CD14-positive monocyte (primary cell): ENCODE data around the gene VWA5B2. TPM values are rescaled to one million over a fixed set of nuclear protein-coding genes. Genes with fewer than 3 reads are reported as not detected.

Source experiments
- DNase-seq, 3 donors: peaks; one replicate each; pipeline ENCODE4 v3.0.0-alpha.2; 2011 to 2022
- H2AFZ ChIP-seq: 2 replicates; pipeline ENCODE4 v1.6.0; 2012; ENCODE audit warnings: mild to moderate bottlenecking, low read depth, low read length, inconsistent platforms; ENCODE audit not compliant: insufficient read depth, poor library complexity, severe bottlenecking
- H3K27ac ChIP-seq, 2 donors: 1 replicate in 1 of 2; 2 replicates in 1 of 2; pipeline ENCODE4 v1.5.1; 2012 to 2013; ENCODE audit warnings: low read length in 2 of 2, control low read depth in 1 of 2, inconsistent platforms in 1 of 2, low read depth in 1 of 2, mild to moderate bottlenecking in 1 of 2
- H3K27me3 ChIP-seq, 2 donors: one replicate each; pipeline versions ENCODE4 v1.6.0 to v1.6.1; 2011 to 2013; ENCODE audit warnings: low read length in 2 of 2; ENCODE audit not compliant: control insufficient read depth in 2 of 2, insufficient read depth in 2 of 2
- H3K36me3 ChIP-seq, 2 donors: replicated peaks in 1 of 2; 1 replicate in 1 of 2; 2 replicates in 1 of 2; pipeline versions ENCODE4 v1.5.1 to v1.6.1; 2012 to 2013; ENCODE audit warnings: low read length in 2 of 2, control low read depth in 1 of 2, inconsistent platforms in 1 of 2, mild to moderate bottlenecking in 1 of 2; ENCODE audit not compliant: insufficient read depth in 2 of 2, control insufficient read depth in 1 of 2
- H3K4me1 ChIP-seq, 2 donors: 1 replicate in 1 of 2; 2 replicates in 1 of 2; pipeline versions ENCODE4 v1.5.1 to v1.6.1; 2012 to 2013; ENCODE audit warnings: low read length in 2 of 2, control low read depth in 1 of 2, inconsistent platforms in 1 of 2, mild to moderate bottlenecking in 1 of 2, moderate library complexity in 1 of 2; ENCODE audit not compliant: insufficient read depth in 2 of 2, control insufficient read depth in 1 of 2
- H3K4me2 ChIP-seq: replicated peaks from 2 replicates; pipeline ENCODE3; 2012; ENCODE audit warnings: low read length, moderate library complexity, mild to moderate bottlenecking; ENCODE audit not compliant: poor library complexity, severe bottlenecking; ENCODE audit errors: extremely low read depth
- H3K4me3 ChIP-seq, 3 experiments: fragments of 200-600 bp in 1 of 3; sonication (generic) in 1 of 3; replicated peaks in 1 of 3; 1 replicate in 2 of 3; 2 replicates in 1 of 3; pipeline ENCODE4 v1.5.1; 2011 to 2013; ENCODE audit warnings: low read length in 3 of 3, mild to moderate bottlenecking in 3 of 3, control low read depth in 2 of 3, low read depth in 2 of 3, inconsistent platforms in 1 of 3, moderate library complexity in 1 of 3
- H3K79me2 ChIP-seq: 2 replicates; pipeline ENCODE4 v1.6.0; 2012; ENCODE audit warnings: mild to moderate bottlenecking, control low read depth, inconsistent platforms, low read length, moderate library complexity; ENCODE audit not compliant: insufficient read depth
- H3K9ac ChIP-seq: 2 replicates; pipeline ENCODE4 v1.6.0; 2017; ENCODE audit warnings: low read length, mild to moderate bottlenecking; ENCODE audit not compliant: insufficient read depth, poor library complexity, severe bottlenecking
- H3K9me3 ChIP-seq, 2 donors: replicated peaks in 1 of 2; 1 replicate in 1 of 2; 2 replicates in 1 of 2; pipeline versions ENCODE4 v1.5.1 to v1.6.1; 2012 to 2013; ENCODE audit warnings: low read length in 2 of 2, control low read depth in 1 of 2; ENCODE audit not compliant: control insufficient read depth in 1 of 2, insufficient read depth in 1 of 2
- H4K20me1 ChIP-seq: 2 replicates; pipeline ENCODE4 v1.6.0; 2012; ENCODE audit warnings: mild to moderate bottlenecking, low read length, control low read depth, moderate library complexity; ENCODE audit not compliant: insufficient read depth
- H3K27ac Mint-ChIP-seq, 7 donors: one replicate each; pipeline ENCODE4 v1.8.0; 2020; ENCODE audit warnings: mild to moderate bottlenecking in 7 of 7, mixed read lengths in 7 of 7, moderate library complexity in 6 of 7, inconsistent platforms in 2 of 7
- H3K27me3 Mint-ChIP-seq, 3 donors: one replicate each; pipeline ENCODE4 v1.8.0; 2021 to 2022; ENCODE audit warnings: low read depth in 3 of 3, mild to moderate bottlenecking in 3 of 3, mixed read lengths in 3 of 3, moderate library complexity in 3 of 3, inconsistent platforms in 1 of 3
- H3K36me3 Mint-ChIP-seq, 2 donors: one replicate each; pipeline ENCODE4 v1.8.0; 2020; ENCODE audit warnings: mixed read lengths in 2 of 2, inconsistent platforms in 1 of 2, mild to moderate bottlenecking in 1 of 2
- H3K4me1 Mint-ChIP-seq: one replicate; pipeline ENCODE4 v1.8.0; 2020; ENCODE audit warnings: mild to moderate bottlenecking, mixed read lengths
- H3K4me3 Mint-ChIP-seq, 2 donors: one replicate each; pipeline ENCODE4 v1.8.0; 2020; ENCODE audit warnings: mild to moderate bottlenecking in 2 of 2, mixed read lengths in 2 of 2, moderate library complexity in 1 of 2
- H3K9me3 Mint-ChIP-seq, 7 donors: one replicate each; pipeline ENCODE4 v1.8.0; 2020 to 2022; ENCODE audit warnings: mixed read lengths in 7 of 7, mild to moderate bottlenecking in 6 of 7, moderate library complexity in 6 of 7, inconsistent platforms in 2 of 7
- CTCF ChIP-seq: fragments of 200-600 bp; IDR thresholded peaks from one replicate; pipeline ENCODE4 v1.8.0; 2022; ENCODE audit warnings: antibody characterized with exemption, mild to moderate bottlenecking
- WGBS: methylation state at CpG from one replicate; pipeline ENCODE4 v1.1.5; 2013; ENCODE audit warnings: missing lambda C conversion rate; ENCODE audit not compliant: insufficient coverage; 5-methylcytosine and 5-hydroxymethylcytosine counted together
- intact Hi-C, 2 donors: fragments of 100-400 bp; cut with micrococcal nuclease; formaldehyde crosslinking; loops; one replicate each; pipeline versions ENCODE4 v1.15.0 to v1.15.1; 2023
- polyA plus RNA-seq, 3 donors: library from polyadenylated mRNA; depleted of rRNA in 1 of 3; unstranded in 2 of 3; stranded (reverse) in 1 of 3; fragments of 300-500 nt in 2 of 3; fragments of >200 nt in 1 of 3; fragmentation: Illumina TruSeq in 2 of 3; gene quantifications; 1 replicate in 2 of 3; 2 replicates in 1 of 3; pipeline ENCODE4 v1.2.3, GENCODE V29; 2012 to 2021

VWA5B2 gene
- polyA plus RNA-seq, 3 donors = 0.32 TPM; not detected in 2

GRCh38 chr3:184196536-184196935 lies 32.8 kb upstream of the VWA5B2 start:
- Histone ChIP-seq H3K9me3 (no peaks in the 10 kb centered on the region), H3K79me2 (no peaks in the 10 kb centered on the region), H3K4me2 (no peak overlapping the region), H3K27me3 (no peaks in the 10 kb centered on the region), H3K4me3 (no peak overlapping the region), H2AFZ (no peak overlapping the region), H3K9ac (no peak overlapping the region), H4K20me1 (peaks cover 4% of the 10 kb centered on the region), H3K36me3 (peaks cover 41 to 50% of the 10 kb centered on the region in 2 donors), H3K4me1 (no peaks in the 10 kb centered on the region), H3K27ac (no peak overlapping the region)
- DNase-seq = no peak
- intact Hi-C loops = no loop called here
- Mint-ChIP-seq H3K27me3 (no peaks in the 10 kb centered on the region), H3K9me3 (no peaks in the 10 kb centered on the region), H3K4me3 (no peak overlapping the region), H3K4me1 (no peaks in the 10 kb centered on the region), H3K27ac (peak overlapping the region in 2 of 7 donors; percentile 64 to 79), H3K36me3 (peaks cover 48 to 50% of the 10 kb centered on the region in 2 donors)
- WGBS = 94% methylated on average over 6 of the region's 6 CpGs
- no peak for TF ChIP-seq CTCF

GRCh38 chr3:184198509-184198908 lies 30.9 kb upstream of the VWA5B2 start:
- no peak overlapping the region for H3K27ac ChIP-seq
- no peak for TF ChIP-seq CTCF
- no peak overlapping the region for H3K9ac ChIP-seq
- Mint-ChIP-seq H3K9me3 (no peaks in the 10 kb centered on the region), H3K36me3 (peaks cover 28 to 31% of the 10 kb centered on the region in 2 donors), H3K27me3 (peaks cover 1 to 6% (median 3%) of the 10 kb centered on the region in 3 donors), H3K4me1 (no peaks in the 10 kb centered on the region), H3K27ac (no peak overlapping the region), H3K4me3 (no peak overlapping the region)
- H3K36me3 ChIP-seq = peaks cover 21 to 30% of the 10 kb centered on the region in 2 donors
- intact Hi-C loops = no loop called here
- H3K4me1 ChIP-seq = no peaks in the 10 kb centered on the region
- 94% methylated on average over 7 of the region's 9 CpGs for WGBS
- H3K9me3 ChIP-seq = no peaks in the 10 kb centered on the region
- no peak overlapping the region for H2AFZ ChIP-seq
- no peak overlapping the region for H3K4me3 ChIP-seq
- no peak overlapping the region for H3K4me2 ChIP-seq
- peaks cover 4% of the 10 kb centered on the region for H4K20me1 ChIP-seq
- no peaks in the 10 kb centered on the region for H3K27me3 ChIP-seq
- no peak for DNase-seq
- H3K79me2 ChIP-seq = no peaks in the 10 kb centered on the region
